GM19240 (cell line): ENCODE results near the gene DNAH10.

Experiments
- DNase-seq: peaks from one replicate; pipeline ENCODE4 v3.0.0; 2011; ENCODE audit warnings: low spot score; ENCODE audit not compliant: insufficient read length

DNAH10 gene, protein sequence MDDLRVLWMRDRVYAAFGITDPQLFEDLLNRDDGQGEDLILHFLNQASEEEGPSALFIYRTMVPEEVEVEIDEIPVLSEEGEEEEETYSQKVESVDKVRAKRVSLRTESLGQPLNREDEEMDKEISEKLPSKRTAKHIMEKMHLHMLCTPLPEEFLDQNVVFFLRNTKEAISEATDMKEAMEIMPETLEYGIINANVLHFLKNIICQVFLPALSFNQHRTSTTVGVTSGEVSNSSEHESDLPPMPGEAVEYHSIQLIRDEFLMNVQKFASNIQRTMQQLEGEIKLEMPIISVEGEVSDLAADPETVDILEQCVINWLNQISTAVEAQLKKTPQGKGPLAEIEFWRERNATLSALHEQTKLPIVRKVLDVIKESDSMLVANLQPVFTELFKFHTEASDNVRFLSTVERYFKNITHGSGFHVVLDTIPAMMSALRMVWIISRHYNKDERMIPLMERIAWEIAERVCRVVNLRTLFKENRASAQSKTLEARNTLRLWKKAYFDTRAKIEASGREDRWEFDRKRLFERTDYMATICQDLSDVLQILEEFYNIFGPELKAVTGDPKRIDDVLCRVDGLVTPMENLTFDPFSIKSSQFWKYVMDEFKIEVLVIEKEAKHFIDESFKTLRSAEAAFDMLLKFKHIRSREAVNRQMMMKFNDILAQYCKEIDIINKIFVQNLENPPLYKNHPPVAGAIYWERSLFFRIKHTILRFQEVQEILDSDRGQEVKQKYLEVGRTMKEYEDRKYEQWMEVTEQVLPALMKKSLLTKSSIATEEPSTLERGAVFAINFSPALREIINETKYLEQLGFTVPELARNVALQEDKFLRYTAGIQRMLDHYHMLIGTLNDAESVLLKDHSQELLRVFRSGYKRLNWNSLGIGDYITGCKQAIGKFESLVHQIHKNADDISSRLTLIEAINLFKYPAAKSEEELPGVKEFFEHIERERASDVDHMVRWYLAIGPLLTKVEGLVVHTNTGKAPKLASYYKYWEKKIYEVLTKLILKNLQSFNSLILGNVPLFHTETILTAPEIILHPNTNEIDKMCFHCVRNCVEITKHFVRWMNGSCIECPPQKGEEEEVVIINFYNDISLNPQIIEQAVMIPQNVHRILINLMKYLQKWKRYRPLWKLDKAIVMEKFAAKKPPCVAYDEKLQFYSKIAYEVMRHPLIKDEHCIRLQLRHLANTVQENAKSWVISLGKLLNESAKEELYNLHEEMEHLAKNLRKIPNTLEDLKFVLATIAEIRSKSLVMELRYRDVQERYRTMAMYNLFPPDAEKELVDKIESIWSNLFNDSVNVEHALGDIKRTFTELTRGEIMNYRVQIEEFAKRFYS (N-terminal part only)

DNA sequence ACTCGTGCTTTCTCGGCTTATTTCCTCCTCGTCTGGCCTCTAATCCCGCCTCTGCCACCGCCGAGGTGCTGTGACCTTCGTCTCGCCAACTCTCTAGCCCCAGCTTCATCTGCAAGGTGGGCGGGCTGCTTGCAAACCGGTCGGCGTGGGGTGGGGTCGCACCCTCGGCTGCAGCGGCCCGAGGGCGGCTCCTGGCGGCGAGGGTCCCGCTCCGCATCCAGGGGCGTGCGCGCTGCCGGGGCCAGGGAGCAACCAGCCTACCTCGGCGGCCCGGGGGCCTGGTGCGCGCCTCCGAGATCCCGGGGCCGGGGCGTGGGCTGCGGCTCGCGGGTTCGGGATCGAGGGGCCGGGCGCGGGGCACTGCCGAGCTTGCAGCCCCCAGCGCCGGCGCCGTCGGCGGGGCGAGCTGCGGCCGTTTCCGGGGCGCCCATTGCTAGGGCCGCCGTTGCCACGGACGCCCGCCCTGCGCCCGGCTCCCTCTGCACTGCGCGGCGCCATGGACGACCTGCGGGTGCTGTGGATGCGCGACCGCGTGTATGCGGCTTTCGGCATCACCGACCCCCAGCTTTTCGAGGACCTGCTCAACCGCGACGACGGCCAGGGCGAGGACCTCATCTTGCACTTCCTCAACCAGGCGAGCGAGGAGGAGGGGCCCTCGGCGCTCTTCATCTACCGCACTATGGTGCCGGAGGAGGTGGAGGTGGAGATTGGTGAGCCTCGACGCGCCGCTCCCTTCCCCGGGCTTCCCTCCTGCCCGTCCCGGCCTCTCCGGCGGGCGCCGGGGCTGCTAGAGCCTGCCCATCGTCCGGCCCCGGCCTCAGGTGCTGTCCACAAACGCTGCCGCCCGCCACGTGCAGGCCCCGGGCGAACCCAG, at the start of gene DNAH10:
Gene DNAH10 (plus strand): TSS at position 461 of the 874 bp plus-strand sequence. CDS start 36 bp downstream, at position 497.
- peak; percentile 44 for DNase-seq

DNA sequence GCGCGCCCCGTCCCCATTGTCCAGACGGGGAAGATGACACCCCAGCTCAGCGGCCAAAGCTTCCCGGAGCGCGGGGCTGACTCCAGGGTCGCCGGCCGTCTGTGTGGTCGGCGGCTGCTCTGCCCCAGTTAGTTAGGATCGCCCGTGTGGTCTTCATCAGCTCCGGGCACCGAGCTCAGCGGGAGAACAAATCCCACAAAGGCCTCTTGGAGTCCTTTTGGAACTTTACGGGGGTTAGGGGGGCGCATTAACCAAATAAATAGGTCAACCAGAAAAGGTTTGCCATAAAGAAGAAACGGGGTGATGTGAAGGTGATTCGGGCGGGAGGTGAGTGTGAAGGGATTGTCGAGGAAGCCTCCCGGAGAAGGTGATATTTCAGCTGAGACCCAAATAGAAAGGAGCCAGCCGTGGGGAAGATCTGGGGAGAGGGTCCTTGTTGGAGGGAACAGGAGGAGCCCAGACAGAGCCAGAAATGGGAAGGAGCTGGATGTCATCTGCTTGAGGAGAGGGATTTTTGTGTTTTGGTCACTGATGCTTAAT, 49.3 kb upstream of the DNAH10 start:
- no peak for DNase-seq

DNA sequence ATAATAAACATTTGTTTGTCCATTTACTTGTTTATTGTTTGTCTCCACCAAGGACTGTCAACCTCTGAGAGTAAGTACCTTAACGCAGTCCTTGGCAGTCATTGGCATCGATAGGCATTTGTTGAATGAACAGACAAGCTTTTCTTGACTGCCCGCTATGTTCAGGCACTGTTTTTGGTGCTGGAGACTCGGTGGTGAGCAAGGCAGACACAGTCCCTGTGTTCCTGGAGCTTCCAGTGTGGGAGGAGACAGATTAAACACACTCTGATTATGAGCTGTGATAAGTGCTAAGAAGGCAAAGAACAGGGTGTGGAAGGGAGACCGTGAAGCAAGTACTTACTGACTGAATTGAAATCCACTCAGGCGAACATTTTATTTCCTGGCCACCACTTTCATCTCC, 48.7 kb upstream of the DNAH10 start:
- no peak for DNase-seq

DNA sequence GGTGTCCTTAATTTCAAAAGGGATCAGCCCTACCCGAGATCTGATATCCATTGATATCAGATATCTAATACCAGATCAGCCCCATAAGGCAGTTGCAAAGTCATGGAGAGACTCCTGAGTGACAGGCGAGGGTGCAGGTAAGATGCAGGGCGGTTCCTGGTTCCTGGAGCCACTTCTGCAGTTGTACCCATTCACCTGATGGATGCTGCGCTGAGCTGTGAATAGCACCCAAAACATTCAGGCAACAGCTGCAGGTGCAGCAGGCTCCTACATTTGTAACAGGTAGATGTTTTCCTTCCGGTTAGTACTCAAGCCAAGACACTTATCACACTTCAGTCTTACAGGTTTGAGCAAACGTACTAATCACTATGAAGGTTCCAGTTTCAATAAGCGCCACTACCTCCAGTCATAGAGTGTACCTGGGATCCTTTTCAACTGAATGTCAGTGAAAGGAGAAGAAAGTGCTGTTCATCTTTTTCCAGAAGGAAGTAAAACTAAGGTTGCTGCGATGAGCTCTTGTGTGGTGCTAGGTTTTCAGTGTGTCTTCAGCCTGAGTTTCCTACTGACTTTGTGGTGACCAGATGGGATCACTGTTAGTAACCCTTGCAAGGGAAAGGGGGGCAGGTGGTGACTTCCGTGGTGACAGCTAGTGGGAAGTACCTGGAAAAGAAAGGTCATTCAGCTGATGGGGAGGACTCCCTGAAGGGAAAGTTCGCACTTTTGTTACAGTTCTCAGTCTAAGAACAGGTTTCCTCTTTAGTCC, 48.1 kb upstream of the DNAH10 start:
- peak; percentile 9 for DNase-seq

DNA sequence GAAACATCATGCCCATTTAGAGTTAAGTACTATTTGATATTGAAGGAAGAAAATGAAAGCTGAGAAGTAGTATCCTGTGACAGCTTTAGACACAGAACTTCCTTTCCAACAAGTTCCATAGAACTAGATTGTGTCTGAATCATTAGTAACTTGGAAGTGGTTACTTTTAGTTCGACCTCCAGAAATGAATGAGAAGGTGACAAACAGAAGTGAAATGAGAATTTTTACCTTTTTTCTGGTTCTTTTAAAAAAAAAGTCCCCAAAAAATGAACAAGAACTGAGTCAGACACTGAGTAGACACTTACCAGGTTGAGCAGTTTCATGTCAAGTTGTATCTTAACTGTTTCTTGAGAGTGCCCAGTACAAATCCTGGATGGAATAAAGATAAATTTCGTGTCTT, 46.9 kb upstream of the DNAH10 start:
- DNase-seq, result no peak

DNA sequence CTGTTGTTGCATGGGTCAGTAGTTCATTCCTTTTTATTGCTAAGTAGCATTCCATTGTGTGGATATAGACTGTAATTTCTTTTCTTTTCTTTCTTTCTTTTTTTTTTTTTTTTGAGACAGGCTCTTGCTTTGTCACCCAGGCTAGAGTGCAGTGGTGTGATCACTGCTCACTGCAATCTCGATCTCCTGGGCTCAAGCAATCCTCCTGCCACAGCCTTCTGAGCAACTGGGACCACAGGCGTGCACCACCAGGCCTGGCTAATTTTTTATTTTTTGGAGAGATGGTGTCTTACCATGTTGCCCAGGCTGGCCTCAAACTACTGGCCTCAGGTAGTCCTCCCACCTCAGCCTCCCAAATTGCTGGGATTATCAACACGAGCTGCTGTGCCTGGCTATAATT, 44.8 kb upstream of the DNAH10 start:
- DNase-seq, result no peak

DNA sequence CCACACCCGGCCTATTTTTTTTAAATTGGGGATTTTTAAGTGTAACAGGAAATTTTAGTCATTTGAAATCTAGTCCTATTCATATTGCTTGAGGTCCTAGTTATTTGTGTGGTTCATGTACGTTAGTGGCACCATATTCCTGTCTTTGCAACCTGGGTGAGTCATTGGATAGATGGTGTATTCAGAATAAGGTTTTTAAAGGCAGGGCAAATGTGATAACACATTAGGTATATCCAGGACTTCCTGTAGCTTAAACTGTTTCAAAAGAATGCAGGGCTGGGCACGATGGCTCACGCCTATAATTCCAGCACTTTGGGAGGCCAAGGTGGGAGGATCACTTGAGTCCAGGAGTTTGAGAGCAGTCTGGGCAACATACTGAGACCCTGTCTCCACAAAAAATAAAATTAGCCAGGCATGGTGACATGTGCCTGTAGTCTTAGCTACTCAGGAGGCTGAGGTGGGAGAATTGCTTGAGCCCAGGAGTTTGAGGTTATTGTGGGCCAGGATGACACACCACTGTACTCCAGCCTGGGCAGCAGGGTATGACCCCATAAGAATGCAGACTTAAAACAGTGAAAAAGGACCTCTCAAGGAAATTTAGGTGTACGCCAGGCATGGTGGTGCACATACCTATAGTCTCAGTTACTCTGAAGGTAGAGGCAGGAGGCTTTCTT, 41.8 kb upstream of the DNAH10 start:
- no peak for DNase-seq

DNA sequence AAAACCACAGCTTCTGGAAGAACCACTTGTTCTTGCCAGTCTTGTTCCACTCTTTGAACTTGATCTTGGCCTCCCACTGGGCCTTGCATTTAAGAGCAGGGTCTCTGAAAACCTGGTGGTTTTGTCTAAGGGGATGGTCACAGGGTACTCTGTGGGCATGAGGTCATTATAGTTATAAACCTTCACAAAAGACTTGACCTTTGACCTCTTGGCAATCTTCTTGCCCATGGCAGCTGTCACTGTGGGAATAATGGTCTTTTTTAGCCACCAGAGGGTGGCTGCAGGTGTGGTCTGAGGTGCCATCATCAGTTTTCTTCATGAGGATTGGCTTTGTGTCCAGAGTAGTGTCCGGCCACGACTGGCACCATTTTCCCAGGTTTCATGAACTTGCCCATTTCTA, 40.9 kb upstream of the DNAH10 start:
- DNase-seq, result no peak

DNA sequence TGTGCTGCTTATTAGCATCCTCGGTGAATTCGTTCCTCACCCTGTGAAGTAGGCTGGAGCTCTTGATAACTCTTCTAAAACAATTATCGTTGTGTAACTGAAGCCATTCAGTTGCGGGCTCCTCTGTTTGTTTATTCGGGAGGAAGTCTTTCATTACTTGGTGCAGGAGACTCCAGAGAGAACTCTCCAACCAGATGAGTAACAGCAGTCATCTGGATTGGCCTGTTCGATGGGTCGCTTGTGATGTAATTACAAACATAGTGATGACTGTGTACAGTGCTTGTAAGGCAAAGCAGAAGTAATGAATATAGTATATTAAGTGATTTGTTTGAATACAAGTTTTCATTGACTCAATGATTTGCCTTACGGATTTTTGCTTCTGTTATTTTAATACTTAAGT, 39.1 kb upstream of the DNAH10 start:
- no peak for DNase-seq

DNA sequence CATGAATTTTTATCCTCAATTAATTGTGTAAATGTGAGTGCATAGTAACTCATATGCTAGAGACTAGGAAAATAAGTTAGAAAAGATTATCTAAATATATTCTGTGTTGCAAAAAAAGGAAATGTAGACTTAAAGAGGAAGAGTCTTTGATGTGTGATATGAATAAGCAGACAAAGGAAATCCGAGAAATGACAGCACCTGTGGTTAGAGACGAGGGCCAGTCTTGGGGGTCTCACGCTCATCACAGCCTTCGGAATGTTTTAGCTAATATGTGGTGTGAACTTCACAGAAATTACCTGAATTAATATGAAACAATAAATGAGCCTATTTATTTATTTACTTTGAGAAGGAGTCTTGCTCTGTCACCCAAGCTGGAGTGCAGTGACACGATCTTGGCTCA, 38.3 kb upstream of the DNAH10 start:
- no peak for DNase-seq

DNA sequence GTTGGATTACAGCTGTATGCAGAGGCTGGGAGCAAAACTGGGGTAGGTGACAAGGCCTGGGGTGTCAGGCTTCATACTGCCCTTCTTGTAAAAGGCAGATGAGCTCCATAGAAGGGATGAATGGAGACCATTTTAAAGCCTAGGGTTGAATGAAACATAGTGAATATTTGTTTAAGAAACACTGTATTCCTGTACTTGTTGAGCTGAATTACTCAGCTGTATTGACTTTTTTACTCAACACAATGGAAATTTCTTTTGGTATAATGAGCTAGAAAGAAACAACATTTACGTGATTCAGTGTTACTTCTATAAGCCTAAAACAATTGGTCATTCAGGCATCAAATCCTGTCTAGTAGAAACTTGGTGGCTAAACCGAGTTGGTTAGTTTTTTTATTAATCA, 35.9 kb upstream of the DNAH10 start:
- DNase-seq, result no peak

DNA sequence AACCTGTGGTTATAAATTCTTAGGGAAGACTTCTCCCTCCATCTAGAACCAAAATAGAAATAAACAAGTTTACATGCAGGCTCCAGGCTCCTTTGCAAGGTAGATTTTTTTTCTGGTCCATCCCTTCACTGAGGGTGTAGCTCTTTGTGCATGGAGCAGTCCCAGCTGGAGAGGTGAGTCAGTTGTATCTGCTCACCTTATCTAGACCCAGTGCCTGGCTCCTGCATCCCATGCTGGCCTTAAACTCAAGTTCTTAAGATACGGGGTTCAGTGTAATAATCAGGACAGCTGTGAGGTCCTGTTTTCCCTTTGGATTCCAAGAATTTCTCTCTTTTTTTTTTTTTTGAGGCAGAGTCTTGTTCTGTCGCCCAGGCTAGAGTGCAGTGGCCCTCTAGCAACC, 35.1 kb upstream of the DNAH10 start:
- DNase-seq, result no peak

DNA sequence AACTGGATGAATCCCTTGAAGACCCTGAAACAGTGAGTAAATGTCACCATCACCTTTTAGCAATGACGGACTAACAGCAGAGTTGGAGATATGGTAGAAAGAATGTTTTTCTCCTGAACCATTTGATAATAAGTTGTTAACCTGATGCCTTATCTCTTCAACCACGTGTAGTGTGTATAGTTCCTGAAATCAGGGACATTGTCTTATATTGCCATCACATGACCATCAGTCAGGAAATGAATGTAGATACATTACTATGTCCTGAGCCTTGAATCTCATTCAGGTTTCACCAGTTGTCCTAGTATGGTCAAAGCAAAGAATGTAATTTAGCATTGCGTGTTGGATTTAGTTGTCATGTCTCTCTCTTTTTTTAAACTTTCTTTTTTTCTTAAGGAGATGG, 34.2 kb upstream of the DNAH10 start:
- no peak for DNase-seq

DNA sequence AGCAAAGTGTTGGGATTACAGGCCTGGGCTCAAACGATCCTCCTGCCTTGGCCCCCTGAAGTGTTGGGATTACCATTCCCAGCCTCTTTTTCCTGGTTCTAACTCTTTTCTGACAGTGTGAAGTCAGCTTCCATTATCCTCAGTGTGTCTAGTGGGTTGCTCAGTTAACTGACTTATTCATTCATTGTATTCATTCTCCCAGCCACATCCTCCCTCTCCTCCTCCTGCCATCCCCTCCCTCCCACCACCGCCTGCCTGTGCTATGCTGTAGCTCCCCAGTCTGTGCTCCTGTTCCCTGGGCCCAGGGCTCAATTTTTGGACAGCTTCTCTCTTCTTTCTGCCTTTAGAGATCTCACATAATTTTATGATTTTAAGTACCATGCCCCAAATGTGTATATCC, 30.5 kb upstream of the DNAH10 start:
- DNase-seq, result no peak

DNA sequence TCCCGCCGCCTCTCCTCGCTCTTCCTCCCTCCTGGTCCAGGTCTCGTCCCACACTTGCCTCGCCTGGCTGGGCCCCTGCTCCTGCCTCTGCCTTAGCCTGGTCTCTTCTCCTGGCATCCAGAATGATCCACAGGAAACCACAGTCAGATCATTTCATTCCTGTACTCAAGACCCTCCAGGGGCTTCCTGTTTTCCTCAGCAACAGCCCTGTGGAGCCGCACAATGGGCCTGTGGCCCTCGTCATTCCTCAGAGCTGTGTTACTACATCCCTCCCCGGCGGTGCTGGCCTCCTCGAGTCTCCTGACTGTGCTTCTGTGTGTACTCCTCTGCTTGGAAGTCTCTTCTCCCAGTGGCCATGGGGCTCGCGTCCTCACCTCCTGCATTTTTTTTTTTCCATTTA, 29.9 kb upstream of the DNAH10 start:
- DNase-seq, result no peak

DNA sequence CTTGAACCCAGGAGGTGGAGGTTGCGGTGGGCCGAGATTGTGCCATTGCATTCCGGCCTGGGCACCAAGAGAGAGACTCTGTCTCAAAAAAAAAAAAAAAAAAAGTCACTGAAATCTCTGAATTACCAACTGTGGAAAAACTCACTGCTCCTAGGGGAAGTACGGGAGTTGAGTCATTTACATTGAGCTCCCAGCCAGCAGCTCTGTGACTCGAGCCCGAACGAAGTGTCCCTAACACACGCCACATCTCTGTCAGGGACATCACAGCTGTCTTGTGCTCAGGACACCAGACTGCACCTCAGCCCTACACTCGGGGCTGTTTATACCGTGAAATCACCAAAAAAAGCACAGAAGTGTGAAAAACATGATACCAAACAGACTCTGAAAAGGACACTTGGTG, 28.9 kb upstream of the DNAH10 start:
- DNase-seq, result no peak

DNA sequence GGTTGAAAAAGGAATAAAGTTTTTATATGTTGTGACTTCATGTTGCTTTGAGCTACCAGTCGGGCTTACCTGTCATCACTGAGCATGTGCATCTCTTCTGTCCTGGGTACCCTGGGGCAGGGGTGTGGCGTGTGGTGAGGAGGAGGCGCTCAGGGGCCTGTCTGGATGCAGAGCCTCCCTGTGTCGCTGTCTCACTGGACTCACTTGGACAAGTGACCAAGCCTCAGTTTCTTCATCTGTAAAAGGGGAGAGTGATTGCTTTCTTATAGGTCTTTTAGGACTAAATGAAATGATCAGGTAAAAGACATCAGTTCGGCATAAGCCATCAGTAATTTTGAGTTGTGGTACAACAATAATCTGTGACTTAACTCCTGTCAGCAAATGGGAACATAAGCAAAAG, 27.8 kb upstream of the DNAH10 start:
- no peak for DNase-seq

DNA sequence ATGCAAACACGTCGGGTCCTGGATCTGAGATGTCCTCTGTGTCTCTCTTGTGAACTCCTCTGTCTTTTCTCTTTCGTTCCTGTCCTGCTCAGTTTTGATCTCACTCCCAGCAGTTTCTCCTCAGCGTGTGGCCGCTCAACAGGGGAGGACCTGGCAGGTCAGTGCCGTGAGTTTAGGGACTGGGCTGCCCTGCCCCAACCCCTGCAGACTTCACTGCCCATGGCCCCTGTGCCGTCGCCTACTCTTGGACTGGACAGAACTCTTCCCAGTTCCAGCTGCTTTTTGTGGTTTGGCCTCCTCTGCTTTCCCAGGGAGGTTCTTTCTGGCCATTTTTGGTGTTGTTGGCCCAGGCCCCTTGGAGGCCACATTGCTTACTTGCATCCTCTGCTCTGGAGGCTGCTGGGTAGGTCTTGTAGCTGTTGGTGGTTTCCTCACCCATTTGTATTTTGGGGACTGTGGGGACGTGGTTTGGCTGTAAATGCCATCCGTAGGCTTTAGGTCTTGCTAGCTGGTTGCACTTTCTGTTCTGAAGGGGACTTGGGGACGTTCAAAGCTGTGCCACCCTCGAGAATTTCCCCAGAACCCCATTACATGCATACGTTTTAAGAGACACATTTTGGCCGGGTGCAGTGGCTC, 20.0 kb upstream of the DNAH10 start:
- DNase-seq, result no peak

DNA sequence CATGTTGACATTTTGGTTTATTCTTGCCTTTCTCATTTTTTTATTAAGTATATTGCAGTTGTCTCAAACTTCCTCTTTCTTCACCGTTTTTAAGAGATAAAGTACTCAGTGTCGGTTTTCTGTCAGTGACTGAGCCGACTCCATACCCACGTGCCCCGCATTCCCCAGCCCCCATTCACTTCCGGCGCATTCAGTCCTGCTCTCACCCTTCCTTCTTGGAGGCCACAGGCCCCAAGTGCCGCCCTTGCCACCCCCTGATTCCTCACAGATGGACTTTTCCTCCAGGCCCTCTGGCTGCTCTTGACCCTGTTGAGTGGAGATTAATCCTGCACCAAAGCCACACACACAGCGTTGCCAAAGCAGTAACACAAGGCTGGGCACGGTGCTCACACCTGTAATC, 19.1 kb upstream of the DNAH10 start:
- no peak for DNase-seq
